K562 (cell line): Measurements from ENCODE around the gene ARHGEF17. TPM values are rescaled to one million over a fixed set of nuclear protein-coding genes. Genes with fewer than 3 reads are reported as not detected.
A peak's percentile ranks its signal among the peaks of the same experiment; 100 is the strongest.

Experiments used
- ATAC-seq: fragments of 200-7000 bp; cut with Tn5 transposase; 3 replicates; pipeline ENCODE4 v1.9.1; 2020; ENCODE audit warnings: moderate library complexity
- BruUV-seq: library from RNA; stranded (reverse); fragments of 400-500 nt; replicated peaks from 2 replicates; lab custom pipeline; 2021; lab: Mats Ljungman, UMichigan
- CTCF ChIA-PET: fragments of 300-600 bp; formaldehyde crosslinking; extraction: SDS; loops from one replicate; lab custom pipeline; 2021; ENCODE audit warnings: low intra/inter-chr PET ratio; lab: Yijun Ruan, JAX
- POLR2A ChIA-PET: fragments of 300-600, 350-650 bp; sonication (Branson Sonifier 250); formaldehyde crosslinking; extraction: SDS; loops from one replicate; lab custom pipeline; 2021; ENCODE audit warnings: antibody characterized with exemption, inconsistent platforms; lab: Yijun Ruan, JAX
- DNase-seq, 4 experiments: peaks; one replicate each; pipeline versions ENCODE4 v3.0.0 to v3.0.0-alpha.2; 2011 to 2018; ENCODE audit warnings: low spot score in 3 of 4, mixed read lengths in 3 of 4; ENCODE audit errors: extremely low read depth in 1 of 4
- FAIRE-seq: peaks from 2 replicates; lab custom pipeline; 2011; peaks lifted over from hg19 to GRCh38; lab: Jason Lieb, UNC
- H2AFZ ChIP-seq: 2 replicates; pipeline ENCODE4 v1.6.0; 2011; ENCODE audit warnings: low read depth, low read length, control low read depth, inconsistent platforms
- H3K27ac ChIP-seq: fragments of 200-600 bp; 3 replicates; pipeline ENCODE4 v1.8.0; 2011; ENCODE audit warnings: low read depth, mild to moderate bottlenecking, control low read depth, inconsistent platforms, low read length, moderate library complexity, mixed read lengths; ENCODE audit errors: extremely low read depth
- H3K27me3 ChIP-seq, 2 experiments: fragments of 300-600 bp in 1 of 2; 2 replicates in 1 of 2; 3 replicates in 1 of 2; pipeline versions ENCODE4 v1.6.0 to v1.8.0; 2011; ENCODE audit warnings: inconsistent platforms in 2 of 2, low read length in 2 of 2, mild to moderate bottlenecking in 1 of 2, mixed read lengths in 1 of 2, moderate library complexity in 1 of 2; ENCODE audit not compliant: control insufficient read depth in 2 of 2, insufficient read depth in 2 of 2
- H3K36me3 ChIP-seq: fragments of 300-600 bp; 3 replicates; pipeline ENCODE4 v1.8.0; 2011; ENCODE audit warnings: mild to moderate bottlenecking, low read length, inconsistent platforms; ENCODE audit not compliant: control insufficient read depth, insufficient read depth
- H3K4me1 ChIP-seq, 2 experiments: fragments of 200-600 bp in 1 of 2; replicated peaks in 1 of 2; 2 replicates in 1 of 2; 3 replicates in 1 of 2; pipeline versions ENCODE4 v1.5.1 to v1.8.0; 2011; ENCODE audit warnings: inconsistent platforms in 2 of 2, low read length in 2 of 2, mild to moderate bottlenecking in 1 of 2, mixed read lengths in 1 of 2, moderate library complexity in 1 of 2; ENCODE audit not compliant: control insufficient read depth in 2 of 2, insufficient read depth in 2 of 2
- H3K4me2 ChIP-seq: 2 replicates; pipeline ENCODE4 v1.6.1; 2011; ENCODE audit warnings: low read length, control low read depth, inconsistent platforms, mixed read lengths; ENCODE audit not compliant: insufficient read depth
- H3K4me3 ChIP-seq: fragments of 200-600 bp; sonication (generic), shearing (Covaris generic); 2 replicates; pipeline ENCODE4 v1.5.1; 2016; ENCODE audit warnings: control low read depth, inconsistent platforms
- H3K79me2 ChIP-seq: fragments of 200-600 bp; 3 replicates; pipeline ENCODE4 v1.8.0; 2011; ENCODE audit warnings: low read length, inconsistent platforms; ENCODE audit not compliant: control insufficient read depth, insufficient read depth
- H3K9ac ChIP-seq, 2 experiments: 2 replicates each; pipeline versions ENCODE4 v1.6.0 to v1.6.1; 2011; ENCODE audit warnings: low read depth in 2 of 2, low read length in 2 of 2, control low read depth in 1 of 2, inconsistent platforms in 1 of 2, mild to moderate bottlenecking in 1 of 2, mixed read lengths in 1 of 2; ENCODE audit not compliant: insufficient read depth in 1 of 2
- H3K9me1 ChIP-seq: one replicate; pipeline ENCODE4 v1.6.0; 2011; ENCODE audit warnings: inconsistent platforms, mild to moderate bottlenecking, low read length, moderate library complexity; ENCODE audit not compliant: control insufficient read depth, insufficient read depth
- H3K9me3 ChIP-seq: replicated peaks from 2 replicates; pipeline ENCODE4 v1.5.1; 2011; ENCODE audit warnings: low read depth, low read length, inconsistent platforms; ENCODE audit not compliant: control insufficient read depth, insufficient read depth
- H4K20me1 ChIP-seq: replicated peaks from 2 replicates; pipeline ENCODE4 v1.6.1; 2011; ENCODE audit warnings: low read length, inconsistent platforms, mixed read lengths; ENCODE audit not compliant: control insufficient read depth, insufficient read depth
- MTA1 ChIP-seq: fragments of 450-650 bp; IDR thresholded peaks from 2 replicates; pipeline ENCODE4 v1.6.1; 2017; ENCODE audit warnings: borderline replicate concordance
- RBM25 ChIP-seq: fragments of 200-400 bp; formaldehyde crosslinking; IDR thresholded peaks from 2 replicates; pipeline ENCODE4 v1.6.1; 2018; ENCODE audit warnings: low read length, low read depth, moderate library complexity; ENCODE audit not compliant: severe bottlenecking
- ZNF224 ChIP-seq: sonication (generic); formaldehyde crosslinking; IDR thresholded peaks from 2 replicates; pipeline ENCODE4 v1.8.0; 2022; ENCODE audit warnings: mild to moderate bottlenecking, missing genetic modification reagents
- WGBS: fragments of 100-300 bp; shearing (Covaris generic); methylation state at CpG from one replicate; pipeline ENCODE4 v1.1.6; 2016; ENCODE audit warnings: low coverage, mixed read lengths; ENCODE audit not compliant: insufficient coverage; ENCODE audit errors: missing lambda C conversion rate; 5-methylcytosine and 5-hydroxymethylcytosine counted together
- in situ Hi-C: fragments of 300-500 bp; cut with MboI; formaldehyde crosslinking; loops from 4 replicates; pipeline ENCODE4 v1.15.0; 2018; ENCODE audit warnings: inconsistent platforms, mixed read lengths
- intact Hi-C: fragments of 100-400 bp; cut with micrococcal nuclease; formaldehyde crosslinking; loops from 2 replicates; pipeline ENCODE4 v1.14.2; 2022
- polyA plus RNA-seq, 8 experiments: library from polyadenylated mRNA; depleted of rRNA in 4 of 8; stranded (reverse) in 5 of 8; unstranded in 3 of 8; fragments of >200 nt; fragmentation: Nextera tagmentation in 2 of 8; fragmentation: Illumina TruSeq in 1 of 8; extraction: Ambion mirVana in 2 of 8; extraction: Trizol in 1 of 8; gene quantifications; 2 replicates each; pipeline versions ENCODE4 v1.2.1 to v1.2.3, GENCODE V29; 2011 to 2014; ENCODE audit warnings: inconsistent platforms in 1 of 8, missing spikeins in 1 of 8
- total RNA-seq, 7 experiments: library from RNA; depleted of rRNA in 6 of 7; stranded (reverse); fragments of >200 nt in 6 of 7; fragmentation: Illumina TruSeq in 2 of 7; extraction: Trizol in 2 of 7; gene quantifications; 2 replicates each; pipeline versions ENCODE4 v1.2.1 to v1.2.3, GENCODE V29; 2011 to 2021; ENCODE audit warnings: low replicate concordance in 1 of 7
- TF ChIP-seq, protein P1 (sequence below): sonication (generic); formaldehyde crosslinking; IDR thresholded peaks from 2 replicates; pipeline ENCODE4 v1.8.0; 2022; ENCODE audit warnings: mild to moderate bottlenecking, low read depth, missing genetic modification reagents
- TF ChIP-seq, protein P2 (sequence below): sonication (generic); formaldehyde crosslinking; IDR thresholded peaks from 2 replicates; pipeline ENCODE4 v1.8.0; 2022; ENCODE audit warnings: mild to moderate bottlenecking, missing genetic modification reagents

The ARHGEF17 gene
- total and polyA plus RNA-seq, 9 of the 15 experiments (the other 6 are each of a cell fraction or from before 2014, with no cell fraction given), result 0.04 to 0.68 (median 0.10) TPM; not detected in 2

DNA sequence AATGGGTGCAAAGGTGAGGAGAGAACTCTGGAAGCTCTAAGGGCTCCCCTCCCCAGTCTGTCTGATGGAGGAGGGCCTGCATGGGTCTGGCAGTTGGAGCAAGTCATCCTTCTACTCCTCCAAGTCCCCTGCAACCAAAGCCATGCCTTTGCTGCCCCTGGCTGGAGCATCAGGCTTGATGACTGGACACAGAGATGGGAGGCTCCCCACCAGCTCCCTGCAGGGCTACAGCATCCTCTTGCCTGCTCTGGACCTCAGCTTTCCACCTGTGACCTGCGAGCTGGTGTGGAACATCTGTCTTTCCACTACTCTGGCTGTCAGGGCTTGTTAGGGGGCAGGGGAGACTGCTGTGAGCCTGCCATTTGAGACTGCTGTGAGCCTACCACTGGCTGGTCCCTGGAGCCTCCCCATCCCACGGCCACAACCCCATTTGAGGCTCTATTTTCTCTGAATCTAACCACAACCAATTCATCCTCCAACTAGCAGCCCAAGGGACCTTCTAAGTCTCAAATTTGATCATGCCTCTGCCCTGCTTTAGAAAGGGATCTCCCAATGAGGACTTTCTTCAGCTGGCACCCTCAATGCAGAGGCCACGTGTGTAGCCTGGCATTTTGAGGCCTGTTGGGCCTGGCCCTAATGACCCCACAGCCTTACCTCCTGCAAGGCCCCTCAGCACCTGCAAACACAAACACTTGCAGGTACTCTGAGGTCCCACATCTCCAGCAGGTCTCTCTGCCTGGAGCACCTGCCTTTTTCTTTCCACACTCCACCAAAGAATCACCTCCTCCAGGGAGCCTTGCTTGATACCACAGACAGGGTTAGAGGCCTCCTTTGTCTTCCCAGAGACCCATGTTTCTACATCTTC is 26.0 kb upstream of the ARHGEF17 start:
- H3K27me3 ChIP-seq, result peaks cover 0 to 6% of the 10 kb centered on the region in 2 experiments; a peak in 1 of 5 replicates
- intact Hi-C loops (no loop called here), in situ Hi-C loops (no loop called here)
- H3K4me3 ChIP-seq, result no peak overlapping the region
- H3K27ac ChIP-seq, result no peak overlapping the region
- 0% methylated on average over 3 of the region's 3 CpGs for WGBS
- no peak overlapping the region for H3K4me2 ChIP-seq
- H3K4me1 ChIP-seq, result 0 out of 5 replicates have a peak, but pooled peaks cover 0 to 3% of the 10 kb centered on the region in 2 experiments
- H3K9me1 ChIP-seq, result no peaks in the 10 kb centered on the region
- no peaks in the 10 kb centered on the region for H3K36me3 ChIP-seq
- H3K9ac ChIP-seq, result peak overlapping the region in 1 of 2 experiments; percentile 62; a peak in 1 of 4 replicates
- FAIRE-seq, result no peak
- no peaks in the 10 kb centered on the region for H3K9me3 ChIP-seq
- POLR2A ChIA-PET, result interaction anchor here (0.6 to 1.5 kb wide), 2 partner anchors 56 to 580 kb away, joined by 3 to 5 read pairs; no protein-coding TSS in a partner anchor
- H4K20me1 ChIP-seq, result no peaks in the 10 kb centered on the region; the same call in 1 of the 2 replicates
- no TSS peak for BruUV-seq
- H2AFZ ChIP-seq, result no peak overlapping the region
- DNase-seq, result no peak
- ATAC-seq, result no peak
- TF ChIP-seq MTA1 (no peak), ZNF224 (CRISPR knock-in tag) (no peak), RBM25 (peak; percentile 15)
- TF ChIP-seq, protein P1, sequence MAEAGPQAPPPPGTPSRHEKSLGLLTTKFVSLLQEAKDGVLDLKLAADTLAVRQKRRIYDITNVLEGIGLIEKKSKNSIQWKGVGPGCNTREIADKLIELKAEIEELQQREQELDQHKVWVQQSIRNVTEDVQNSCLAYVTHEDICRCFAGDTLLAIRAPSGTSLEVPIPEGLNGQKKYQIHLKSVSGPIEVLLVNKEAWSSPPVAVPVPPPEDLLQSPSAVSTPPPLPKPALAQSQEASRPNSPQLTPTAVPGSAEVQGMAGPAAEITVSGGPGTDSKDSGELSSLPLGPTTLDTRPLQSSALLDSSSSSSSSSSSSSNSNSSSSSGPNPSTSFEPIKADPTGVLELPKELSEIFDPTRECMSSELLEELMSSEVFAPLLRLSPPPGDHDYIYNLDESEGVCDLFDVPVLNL (CRISPR knock-in tag), result no peak
- TF ChIP-seq, protein P2, sequence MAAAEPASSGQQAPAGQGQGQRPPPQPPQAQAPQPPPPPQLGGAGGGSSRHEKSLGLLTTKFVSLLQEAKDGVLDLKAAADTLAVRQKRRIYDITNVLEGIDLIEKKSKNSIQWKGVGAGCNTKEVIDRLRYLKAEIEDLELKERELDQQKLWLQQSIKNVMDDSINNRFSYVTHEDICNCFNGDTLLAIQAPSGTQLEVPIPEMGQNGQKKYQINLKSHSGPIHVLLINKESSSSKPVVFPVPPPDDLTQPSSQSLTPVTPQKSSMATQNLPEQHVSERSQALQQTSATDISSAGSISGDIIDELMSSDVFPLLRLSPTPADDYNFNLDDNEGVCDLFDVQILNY (CRISPR knock-in tag), result no peak
- no peaks in the 10 kb centered on the region for H3K79me2 ChIP-seq
- CTCF ChIA-PET, result interaction anchor here (0.5 kb wide), 1 partner anchor 97 kb away, joined by 3 read pairs; no protein-coding TSS in a partner anchor
